GM12878 (cell line): ENCODE data around the gene P4HA3. TPM values are rescaled to one million over a fixed set of nuclear protein-coding genes. Genes with fewer than 3 reads are reported as not detected.

Source experiments
- ATAC-seq: fragments of 200-7000 bp; cut with Tn5 transposase; 3 replicates; pipeline ENCODE4 v1.9.1; 2020; ENCODE audit warnings: mild to moderate bottlenecking, moderate library complexity
- BruUV-seq: library from RNA; stranded (reverse); fragments of 400-500 nt; replicated peaks from 2 replicates; lab custom pipeline; 2021; lab: Mats Ljungman, UMichigan
- CTCF ChIA-PET: fragments of 300-600 bp; sonication (Branson Sonifier 250); formaldehyde crosslinking; extraction: SDS; loops from one replicate; lab custom pipeline; 2021; ENCODE audit warnings: inconsistent platforms; lab: Yijun Ruan, JAX
- POLR2A ChIA-PET: fragments of 350-600 bp; formaldehyde crosslinking; extraction: SDS; loops from one replicate; lab custom pipeline; 2021; ENCODE audit warnings: inconsistent platforms; lab: Charles Lee
- RAD21 ChIA-PET: fragments of 300-600 bp; sonication (Branson Sonifier 250); formaldehyde crosslinking; loops from one replicate; lab custom pipeline; 2023; ENCODE audit warnings: antibody characterized with exemption; ENCODE audit not compliant: unreplicated experiment; lab: Charles Lee
- SMC1A ChIA-PET: fragments of 300-600 bp; sonication (Branson Sonifier 250); formaldehyde crosslinking; loops from one replicate; lab custom pipeline; 2023; ENCODE audit not compliant: unreplicated experiment, uncharacterized antibody; lab: Charles Lee
- DNase-seq: peaks from one replicate; pipeline ENCODE4 v3.0.0-alpha.2; 2011; ENCODE audit warnings: low read depth, low spot score
- FAIRE-seq: peaks from 3 replicates; lab custom pipeline; 2011; peaks lifted over from hg19 to GRCh38; lab: Jason Lieb, UNC
- H2AFZ ChIP-seq: 2 replicates; pipeline ENCODE4 v1.6.0; 2011; ENCODE audit warnings: low read depth, low read length, control low read depth; ENCODE audit not compliant: control insufficient read depth
- H3K27ac ChIP-seq: 2 replicates; pipeline ENCODE4 v1.5.1; 2011; ENCODE audit warnings: control low read depth; ENCODE audit not compliant: control insufficient read depth, insufficient read depth
- H3K27me3 ChIP-seq, 2 experiments: replicated peaks in 1 of 2; 2 replicates each; pipeline versions ENCODE4 v1.6.0 to v1.6.1; 2011; ENCODE audit warnings: low read length in 1 of 2; ENCODE audit not compliant: control insufficient read depth in 2 of 2, insufficient read depth in 2 of 2
- H3K36me3 ChIP-seq, 2 experiments: 2 replicates each; pipeline ENCODE4 v1.5.1; 2011; ENCODE audit warnings: low read length in 1 of 2; ENCODE audit not compliant: control insufficient read depth in 2 of 2, insufficient read depth in 2 of 2
- H3K4me1 ChIP-seq: 2 replicates; pipeline ENCODE4 v1.6.1; 2011; ENCODE audit warnings: mild to moderate bottlenecking, low read length, moderate library complexity, mixed read lengths; ENCODE audit not compliant: control insufficient read depth, insufficient read depth
- H3K4me2 ChIP-seq: 2 replicates; pipeline ENCODE4 v1.6.0; 2011; ENCODE audit warnings: control low read depth; ENCODE audit not compliant: control insufficient read depth, insufficient read depth
- H3K4me3 ChIP-seq: fragments of 200-600 bp; sonication (generic); 2 replicates; pipeline ENCODE4 v1.5.1; 2016
- H3K79me2 ChIP-seq: 2 replicates; pipeline ENCODE4 v1.6.0; 2011; ENCODE audit warnings: low read length; ENCODE audit not compliant: control insufficient read depth, insufficient read depth
- H3K9ac ChIP-seq: 2 replicates; pipeline ENCODE4 v1.8.0; 2011; ENCODE audit warnings: low read length, control low read depth, mixed read lengths; ENCODE audit not compliant: control insufficient read depth, insufficient read depth
- H3K9me3 ChIP-seq: replicated peaks from 3 replicates; pipeline ENCODE4 v1.5.1; 2011; ENCODE audit warnings: mild to moderate bottlenecking, low read length; ENCODE audit not compliant: control insufficient read depth, insufficient read depth
- H4K20me1 ChIP-seq: 2 replicates; pipeline ENCODE4 v1.6.0; 2011; ENCODE audit not compliant: control insufficient read depth, insufficient read depth
- FOXM1 ChIP-seq: IDR thresholded peaks from 2 replicates; pipeline ENCODE4 v1.6.1; 2012; ENCODE audit warnings: low read depth, mild to moderate bottlenecking, inconsistent platforms, low read length, moderate library complexity
- NFYA ChIP-seq: IDR thresholded peaks from 2 replicates; pipeline ENCODE4 v1.6.1; 2011; ENCODE audit warnings: low read depth, mild to moderate bottlenecking, low read length, improper control_type of control experiment, borderline replicate concordance
- NR2C2 ChIP-seq: IDR thresholded peaks from 2 replicates; pipeline ENCODE4 v1.6.1; 2011; ENCODE audit warnings: borderline replicate concordance, low read depth; ENCODE audit not compliant: control insufficient read depth, insufficient read length
- SIX5 ChIP-seq: IDR thresholded peaks from 2 replicates; pipeline ENCODE4 v1.6.1; 2011; ENCODE audit warnings: mild to moderate bottlenecking, low read depth, low read length, moderate library complexity; ENCODE audit not compliant: severe bottlenecking
- TCF12 ChIP-seq: IDR thresholded peaks from 2 replicates; pipeline ENCODE4 v1.6.1; 2011; ENCODE audit warnings: low read depth, mild to moderate bottlenecking, low read length
- WGBS: methylation state at CpG from one replicate; pipeline ENCODE4 v1.1.6; 2016; ENCODE audit warnings: low lambda C conversion rate; ENCODE audit not compliant: insufficient replicate concordance, insufficient coverage; ENCODE audit errors: missing lambda C conversion rate; 5-methylcytosine and 5-hydroxymethylcytosine counted together
- in situ Hi-C: fragments of 300-500 bp; cut with MboI; formaldehyde crosslinking; loops from 9 replicates; pipeline ENCODE4 v1.14.3; 2018; ENCODE audit warnings: mixed read lengths
- intact Hi-C: fragments of 100-400 bp; cut with micrococcal nuclease; formaldehyde crosslinking; loops from one replicate; pipeline ENCODE4 v1.14.2; 2022; ENCODE audit not compliant: unreplicated experiment
- polyA plus RNA-seq, 11 experiments: library from polyadenylated mRNA; depleted of rRNA in 4 of 11; unstranded in 6 of 11; stranded (reverse) in 5 of 11; fragments of >200 nt; fragmentation: Nextera tagmentation in 4 of 11; fragmentation: Illumina TruSeq in 1 of 11; extraction: Ambion mirVana in 4 of 11; extraction: Trizol in 1 of 11; gene quantifications; 1 replicate in 1 of 11; 2 replicates in 10 of 11; pipeline versions ENCODE4 v1.2.1 to v1.2.3, GENCODE V29; 2011 to 2016; ENCODE audit warnings: inconsistent platforms in 2 of 11, missing spikeins in 2 of 11, low read depth in 1 of 11
- total RNA-seq, 4 experiments: library from RNA; depleted of rRNA in 3 of 4; stranded (reverse); fragments of >200 nt in 3 of 4; fragmentation: Illumina TruSeq in 1 of 4; extraction: Trizol in 1 of 4; gene quantifications; 2 replicates each; pipeline versions ENCODE4 v1.2.1 to v1.2.3, GENCODE V29; 2013 to 2021
- TF ChIP-seq, protein P1 (sequence below): fragments of 450-650 bp; IDR thresholded peaks from 2 replicates; pipeline ENCODE4 v1.6.1; 2018; ENCODE audit warnings: borderline replicate concordance, mild to moderate bottlenecking; ENCODE audit not compliant: partially characterized antibody

The P4HA3 gene
- total and polyA plus RNA-seq, 10 of the 15 experiments (the other 5 are each of a cell fraction or from before 2014, with no cell fraction given): 0.08 TPM; not detected in 9

DNA sequence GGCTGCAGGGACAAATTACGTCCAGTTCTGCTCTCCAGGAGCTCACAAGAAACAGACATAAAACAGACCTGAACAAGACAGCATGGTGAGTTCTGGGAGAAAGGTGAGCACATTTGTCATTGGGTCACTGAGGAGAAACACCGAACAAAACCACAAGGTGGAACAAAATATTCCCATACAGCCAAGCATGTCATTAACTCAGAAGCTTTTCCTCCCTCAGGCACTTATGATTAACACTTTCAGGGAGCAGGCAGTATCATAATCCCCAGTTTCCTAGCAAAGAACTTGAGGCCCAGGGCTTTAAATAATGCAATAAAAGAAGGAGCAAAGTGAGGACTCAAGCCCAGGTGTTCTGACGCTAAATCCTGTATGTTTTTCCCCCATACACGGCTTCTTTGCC is 43.0 kb downstream of the P4HA3 start (continued):
- TF ChIP-seq NR2C2: no peak
- TF ChIP-seq FOXM1: no peak
- TF ChIP-seq, all 136 proteins: peak for 0

DNA sequence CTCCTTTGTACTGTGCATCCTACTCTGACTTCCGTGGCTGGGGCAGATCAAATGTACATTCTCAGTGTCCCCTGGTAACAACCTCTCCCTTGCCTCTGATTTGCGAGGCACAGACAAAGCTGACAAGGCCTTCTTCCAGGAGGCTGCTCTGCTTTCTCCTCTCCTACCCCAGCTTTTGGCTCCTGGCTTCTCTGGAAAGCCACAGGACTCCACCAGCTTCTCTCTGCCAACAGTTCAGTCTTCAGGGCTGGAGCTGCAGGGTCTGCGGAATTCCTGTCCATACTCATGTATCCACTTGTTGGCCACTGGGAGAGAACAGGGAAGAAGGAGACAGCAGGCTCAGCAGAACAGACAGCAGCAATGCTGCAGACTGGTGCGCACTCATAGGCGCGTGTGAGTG is 44.4 kb downstream of the P4HA3 start:
- no peak overlapping the region for H3K9ac ChIP-seq
- in situ Hi-C loops: no loop called here
- CTCF ChIA-PET: interaction anchor here (4.5 kb wide), 1 partner anchor 11 kb away, joined by 22 read pairs; no protein-coding TSS in a partner anchor
- H3K36me3 ChIP-seq: no peaks in the 10 kb centered on the region
- ATAC-seq (no peak), FAIRE-seq (no peak), DNase-seq (no peak)
- SMC1A ChIA-PET: no interaction called here
- RAD21 ChIA-PET: interaction anchor here (1.0 kb wide), 1 partner anchor 183 kb away, joined by 3 read pairs; no protein-coding TSS in a partner anchor
- BruUV-seq: no TSS peak
- no peak overlapping the region for H3K4me3 ChIP-seq
- no peaks in the 10 kb centered on the region for H4K20me1 ChIP-seq
- H3K4me1 ChIP-seq: no peaks in the 10 kb centered on the region
- no peaks in the 10 kb centered on the region for H3K9me3 ChIP-seq
- H3K79me2 ChIP-seq: no peaks in the 10 kb centered on the region
- no peak overlapping the region for H3K27ac ChIP-seq
- POLR2A ChIA-PET: no interaction called here
- H2AFZ ChIP-seq: no peak overlapping the region
- WGBS: 61% methylated on average over 6 of the region's 6 CpGs
- intact Hi-C loops: no loop called here
- H3K27me3 ChIP-seq: peaks cover 0 to 6% of the 10 kb centered on the region in 2 experiments; a peak in 1 of 4 replicates
- no peak for TF ChIP-seq SIX5
- no peak for TF ChIP-seq TCF12
- TF ChIP-seq, protein P1, sequence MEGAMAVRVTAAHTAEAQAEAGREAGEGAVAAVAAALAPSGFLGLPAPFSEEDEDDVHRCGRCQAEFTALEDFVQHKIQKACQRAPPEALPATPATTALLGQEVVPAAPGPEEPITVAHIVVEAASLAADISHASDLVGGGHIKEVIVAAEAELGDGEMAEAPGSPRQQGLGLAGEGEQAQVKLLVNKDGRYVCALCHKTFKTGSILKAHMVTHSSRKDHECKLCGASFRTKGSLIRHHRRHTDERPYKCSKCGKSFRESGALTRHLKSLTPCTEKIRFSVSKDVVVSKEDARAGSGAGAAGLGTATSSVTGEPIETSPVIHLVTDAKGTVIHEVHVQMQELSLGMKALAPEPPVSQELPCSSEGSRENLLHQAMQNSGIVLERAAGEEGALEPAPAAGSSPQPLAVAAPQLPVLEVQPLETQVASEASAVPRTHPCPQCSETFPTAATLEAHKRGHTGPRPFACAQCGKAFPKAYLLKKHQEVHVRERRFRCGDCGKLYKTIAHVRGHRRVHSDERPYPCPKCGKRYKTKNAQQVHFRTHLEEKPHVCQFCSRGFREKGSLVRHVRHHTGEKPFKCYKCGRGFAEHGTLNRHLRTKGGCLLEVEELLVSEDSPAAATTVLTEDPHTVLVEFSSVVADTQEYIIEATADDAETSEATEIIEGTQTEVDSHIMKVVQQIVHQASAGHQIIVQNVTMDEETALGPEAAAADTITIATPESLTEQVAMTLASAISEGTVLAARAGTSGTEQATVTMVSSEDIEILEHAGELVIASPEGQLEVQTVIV: no peak
- no peak for TF ChIP-seq NFYA
- TF ChIP-seq, all 136 proteins: peak for 0
- no peak overlapping the region for H3K4me2 ChIP-seq
